Activated CD4-positive, alpha-beta T cell treated with anti-CD3 and anti-CD28 coated beads, Interleukin-2, amount 10 ng/mL, durations not matched to agents 24 days and 14 days (primary cell): ENCODE measurements around the gene SPATS1. TPM values are rescaled to one million over a fixed set of nuclear protein-coding genes. Genes with fewer than 3 reads are reported as not detected.

ENCODE experiments used
- total RNA-seq: library from RNA; stranded (reverse); gene quantifications from 2 replicates; pipeline ENCODE4 v1.2.3, GENCODE V29; 2022

SPATS1 gene
- total RNA-seq, 1 donor from 2014 or later: not detected

Other genes with a start within 250 kb of the SPATS1 start
- 65.6 and 67.5 TPM in 2 replicates for gene MRPL14, start 215.2 kb upstream of the SPATS1 start, total RNA-seq
- gene TMEM63B, start 215.1 kb upstream of the SPATS1 start, total RNA-seq: 17.8 and 19.7 TPM in 2 replicates
- 0.28 TPM in 1 of 2 replicates, not detected in the other for gene CAPN11, start 183.8 kb upstream of the SPATS1 start, total RNA-seq
- gene MYMX, start 125.7 kb upstream of the SPATS1 start, total RNA-seq: not detected in 2 replicates
- gene SLC29A1, start 119.1 kb upstream of the SPATS1 start, total RNA-seq: 139 and 144 TPM in 2 replicates
- gene HSP90AB1, start 95.5 kb upstream of the SPATS1 start, total RNA-seq: 2,450 and 2,479 TPM in 2 replicates
- 25.3 and 28.0 TPM in 2 replicates for gene SLC35B2, start 85.1 kb upstream of the SPATS1 start, total RNA-seq
- gene NFKBIE, start 77.1 kb upstream of the SPATS1 start, total RNA-seq: 27.6 and 28.2 TPM in 2 replicates
- 0.07 TPM in 1 of 2 replicates, not detected in the other for gene TMEM151B, start 72.2 kb upstream of the SPATS1 start, total RNA-seq
- 22.4 and 23.7 TPM in 2 replicates for gene AARS2, start 29.3 kb upstream of the SPATS1 start, total RNA-seq
- gene CDC5L, start 45.1 kb downstream of the SPATS1 start, total RNA-seq: 25.5 and 26.5 TPM in 2 replicates